GM21619 (cell line): ENCODE results near the gene DNM3.
"Not testable (repeated sequence)": the region's sequence is repeated elsewhere in the genome, so short reads cannot be mapped to it uniquely, and the experiment has no call there.

ENCODE experiments used
- ATAC-seq: cut with Tn5 transposase; IDR thresholded peaks from one replicate; pipeline ENCODE4 v1.9.1; 2021; ENCODE audit not compliant: unreplicated experiment

The DNM3 gene

GRCh38 chr1:172005856-172006255 lies 164.6 kb downstream of the DNM3 start:
- no peak for ATAC-seq

DNA sequence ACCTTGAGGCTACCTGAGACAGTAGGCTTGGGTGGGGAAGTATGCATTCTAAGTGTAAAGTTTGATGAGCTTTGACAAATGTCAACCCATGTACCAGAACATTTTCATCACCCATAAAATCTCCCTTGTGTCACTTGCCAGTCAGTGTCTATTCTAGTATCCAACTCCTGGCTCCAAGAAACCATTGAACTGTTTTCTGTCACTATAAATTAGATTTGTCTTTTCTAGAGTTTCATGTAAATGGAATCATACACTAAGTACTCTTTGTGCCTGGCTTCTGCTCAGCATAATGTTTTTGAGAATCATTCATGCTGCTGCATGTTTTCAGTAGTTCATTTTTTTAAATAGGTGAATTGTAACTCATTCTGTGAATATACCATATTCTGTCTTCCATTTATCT lies 165.4 kb downstream of the DNM3 start:
- ATAC-seq = no peak

DNA sequence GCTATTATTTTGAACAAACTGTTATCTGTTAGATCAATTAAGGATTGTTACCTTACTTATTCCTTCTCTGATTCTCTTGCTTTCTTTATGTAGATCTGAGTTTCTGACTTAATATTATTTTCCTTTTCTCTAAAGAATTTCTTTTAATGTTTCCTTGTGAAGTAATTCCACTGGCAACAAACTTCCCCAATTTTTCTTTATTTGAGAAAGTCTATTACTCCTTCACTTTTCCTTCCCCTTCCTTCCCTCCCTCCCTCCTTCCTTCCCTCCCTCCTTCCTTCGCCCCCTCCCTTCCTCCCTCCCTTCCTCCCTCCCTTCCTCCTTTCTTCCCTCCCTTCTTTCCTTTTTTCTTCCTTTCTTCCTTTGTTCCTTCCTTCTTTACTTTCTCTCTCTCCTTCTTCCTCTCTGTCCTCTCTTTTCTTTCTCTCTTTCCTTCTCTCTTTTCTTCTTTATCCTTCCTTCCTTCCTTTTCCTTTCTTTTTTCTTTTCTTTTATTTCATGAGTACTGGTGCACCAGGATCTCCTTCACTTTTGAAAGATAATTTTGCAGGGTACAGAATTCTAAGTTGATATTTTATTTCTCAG lies 177.5 kb downstream of the DNM3 start:
- no peak for ATAC-seq

- no peak for ATAC-seq
Observed at GRCh38 chr1:172019976-172020375, 178.7 kb downstream of the DNM3 start.

DNA sequence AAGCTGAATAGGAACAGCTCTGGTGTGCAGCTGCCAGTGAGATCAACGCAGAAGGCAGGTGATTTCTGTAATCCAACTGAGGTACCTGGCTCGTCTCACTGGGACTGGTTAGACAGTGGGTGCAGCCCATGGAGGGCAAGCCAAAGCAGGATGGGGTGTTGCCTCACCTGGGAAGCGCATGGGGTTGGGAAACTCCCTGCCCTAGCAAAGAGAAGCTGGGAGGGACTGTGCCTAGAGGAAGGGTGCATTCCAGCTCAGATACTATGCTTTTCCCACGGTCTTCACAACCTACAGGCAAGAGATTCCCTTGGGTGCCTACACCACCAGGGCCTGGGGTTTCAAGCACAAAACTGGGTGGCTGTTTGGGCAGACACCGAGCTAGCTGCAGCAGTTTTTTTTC lies 183.2 kb downstream of the DNM3 start:
- no peak for ATAC-seq

DNA sequence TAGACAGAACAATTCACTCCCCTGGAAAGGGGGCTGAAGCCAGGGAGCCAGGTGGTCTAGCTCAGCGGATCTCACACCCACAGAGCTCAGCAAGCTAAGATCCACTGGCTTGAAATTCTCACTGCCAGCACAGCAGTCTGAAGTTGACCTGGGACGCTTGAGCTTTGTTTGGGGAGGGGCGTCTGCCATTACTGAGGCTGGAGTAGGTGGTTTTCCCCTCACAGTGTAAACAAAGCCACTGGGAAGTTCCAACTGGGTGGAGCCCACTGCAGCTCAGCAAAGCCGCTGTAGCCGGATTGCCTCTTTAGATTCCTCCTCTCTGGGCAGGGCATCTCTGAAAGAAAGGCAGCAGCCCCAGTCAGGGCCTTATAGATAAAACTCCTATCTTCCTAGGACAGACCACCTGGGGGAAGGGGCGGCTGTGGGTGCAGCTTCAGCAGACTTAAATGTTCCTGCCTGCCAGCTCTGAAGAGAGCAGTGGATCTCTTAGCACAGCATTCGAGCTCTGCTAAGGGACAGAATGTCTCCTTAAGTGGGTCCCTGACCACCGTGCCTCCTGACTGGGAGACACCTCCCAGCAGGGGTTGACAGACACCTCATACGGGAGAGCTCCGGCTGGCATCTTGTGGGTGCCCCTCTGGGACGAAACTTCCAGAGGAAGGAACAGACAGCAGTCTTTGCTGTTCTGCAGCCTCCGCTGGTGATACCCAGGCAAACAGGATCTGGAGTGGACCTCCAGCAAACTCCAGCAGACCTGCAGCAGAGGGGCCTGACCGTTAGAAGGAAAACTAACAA lies 183.8 kb downstream of the DNM3 start:
- not testable (repeated sequence) for ATAC-seq

GRCh38 chr1:172040466-172040865 lies 199.2 kb downstream of the DNM3 start:
- ATAC-seq = no peak

- ATAC-seq = no peak
Observed at GRCh38 chr1:172041102-172041501, 199.8 kb downstream of the DNM3 start.

DNA sequence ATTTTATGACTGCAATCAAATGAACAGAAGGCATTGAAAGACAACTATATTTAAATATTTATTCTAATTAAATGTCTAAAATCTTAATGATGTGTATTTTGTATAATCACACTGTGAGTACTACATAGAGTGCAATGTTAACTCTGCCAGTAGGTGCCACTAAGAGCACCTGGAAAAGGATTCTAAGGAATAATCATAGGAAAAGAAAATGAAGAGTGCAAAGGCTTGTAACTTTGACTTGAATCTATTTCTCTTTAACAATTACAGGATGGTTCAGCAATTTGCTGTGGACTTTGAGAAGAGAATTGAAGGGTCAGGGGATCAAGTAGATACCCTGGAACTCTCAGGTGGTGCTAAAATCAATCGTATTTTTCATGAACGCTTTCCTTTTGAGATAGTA lies 200.4 kb downstream of the DNM3 start:
- no peak for ATAC-seq

- no peak for ATAC-seq
Observed at GRCh38 chr1:172043900-172044299, 202.6 kb downstream of the DNM3 start.

GRCh38 chr1:172051898-172052297 lies 210.6 kb downstream of the DNM3 start:
- no peak for ATAC-seq

DNA sequence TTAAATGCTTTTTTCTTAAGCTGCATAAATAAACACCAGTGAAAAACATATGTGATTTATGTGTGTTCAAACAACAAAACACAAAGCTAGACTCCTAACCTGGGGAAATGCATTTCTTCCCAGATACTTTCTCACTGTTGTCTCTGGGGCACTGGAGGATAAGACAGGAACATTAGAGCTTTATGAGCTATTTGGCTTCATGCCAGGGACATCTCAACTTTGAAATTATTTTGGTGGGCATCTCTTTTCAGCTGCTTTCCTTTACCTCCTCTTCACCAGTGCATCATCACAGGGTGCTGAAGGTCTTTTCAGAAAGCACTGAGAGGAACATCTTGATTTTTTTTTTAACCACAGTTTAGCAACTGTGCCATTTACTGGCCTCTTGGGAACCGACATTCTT lies 212.9 kb downstream of the DNM3 start:
- ATAC-seq = no peak

- not testable (repeated sequence) for ATAC-seq
Observed at GRCh38 chr1:172055816-172056419, 214.6 kb downstream of the DNM3 start.

DNA sequence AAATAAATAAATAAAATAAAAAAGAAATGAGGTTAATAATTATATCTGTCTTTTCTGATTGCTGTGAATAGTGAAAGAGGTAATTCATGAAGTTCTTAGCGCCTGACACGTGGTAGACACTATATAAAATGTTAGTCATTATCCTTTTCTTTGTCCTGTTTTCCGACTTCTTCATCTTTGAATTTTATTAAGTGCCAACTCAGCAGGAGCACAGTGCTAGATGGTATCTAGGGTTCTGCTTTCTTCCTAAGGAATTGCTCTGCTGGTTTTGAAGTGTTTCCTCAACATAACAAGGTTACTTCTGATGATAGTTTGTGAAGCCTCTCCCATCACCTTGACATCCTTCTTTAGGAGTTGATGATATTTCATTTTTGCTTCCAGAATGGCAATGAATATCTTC lies 227.0 kb downstream of the DNM3 start:
- ATAC-seq = no peak

- no peak for ATAC-seq
Observed at GRCh38 chr1:172069051-172069450, 227.8 kb downstream of the DNM3 start.

GRCh38 chr1:172069534-172069933 lies 228.2 kb downstream of the DNM3 start:
- ATAC-seq = no peak

- no peak for ATAC-seq
Observed at GRCh38 chr1:172070055-172070454, 228.8 kb downstream of the DNM3 start.

DNA sequence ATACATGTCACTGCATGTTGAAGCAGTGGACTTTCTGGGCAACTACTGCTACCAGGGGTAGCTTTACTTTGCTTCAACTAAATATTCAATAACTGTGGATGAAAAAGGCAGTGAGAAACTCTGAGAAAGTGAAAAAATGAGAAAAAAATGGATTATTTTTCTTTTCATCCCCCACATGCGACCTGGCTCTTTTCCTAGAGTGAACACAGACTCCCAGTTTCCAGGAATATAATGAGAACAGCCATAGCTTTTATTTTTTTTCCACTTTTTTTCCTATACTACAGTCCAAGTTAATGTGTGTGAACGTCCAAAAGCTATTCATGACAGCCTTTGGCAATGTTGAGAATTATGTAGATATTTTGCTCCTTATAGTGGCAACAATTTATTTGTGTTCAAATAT lies 230.4 kb downstream of the DNM3 start:
- ATAC-seq = no peak

- not testable (repeated sequence) for ATAC-seq
Observed at GRCh38 chr1:172079859-172080258, 238.6 kb downstream of the DNM3 start.

DNA sequence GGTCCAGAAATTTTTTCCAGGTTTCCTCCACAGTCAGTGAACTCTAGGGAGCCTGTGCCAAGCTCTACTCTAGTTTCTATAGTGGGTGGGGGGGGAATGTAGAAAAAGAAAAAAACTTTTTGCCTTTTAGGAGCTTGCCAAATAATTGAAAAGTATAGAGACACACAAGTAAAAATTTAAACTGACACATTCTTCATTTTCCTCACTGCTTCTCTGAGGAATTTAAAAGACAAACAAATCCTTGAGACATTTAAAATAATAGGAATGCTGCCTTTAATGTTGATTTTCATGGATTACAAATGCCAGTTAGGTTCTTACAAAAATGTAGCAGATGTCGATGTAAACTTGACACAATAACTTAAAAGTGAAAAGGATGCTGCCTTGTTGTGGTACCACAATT lies 241.9 kb downstream of the DNM3 start:
- ATAC-seq = no peak

GRCh38 chr1:172084876-172085275 lies 243.6 kb downstream of the DNM3 start:
- no peak for ATAC-seq

DNA sequence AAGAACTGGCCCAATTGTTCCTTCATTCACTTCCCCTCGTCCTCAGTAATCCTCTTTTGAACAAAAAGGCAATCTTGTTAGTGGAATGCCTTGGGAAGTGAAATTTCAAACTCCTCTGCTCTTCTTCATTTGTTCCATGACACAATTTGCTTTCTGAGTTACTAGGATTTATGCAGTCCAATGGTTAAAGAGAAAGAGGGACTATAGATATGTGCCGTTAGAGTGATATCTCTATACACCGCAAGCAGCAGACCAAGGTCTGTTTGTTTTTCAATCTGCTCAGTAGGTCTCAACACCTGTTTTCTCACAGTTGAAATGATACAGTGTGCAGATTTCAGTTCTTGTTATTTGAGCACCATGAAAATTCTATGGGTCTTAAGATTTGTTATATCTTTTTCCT lies 244.0 kb downstream of the DNM3 start:
- no peak for ATAC-seq
